NCI-H2227 treated with DMSO at 0.1 percent for 48 hours (cell line): ENCODE measurements around the gene TXNDC15.
"Not testable (repeated sequence)": the region's sequence is repeated elsewhere in the genome, so short reads cannot be mapped to it uniquely, and the experiment has no call there.

Experiments
- DNase-seq: peaks from one replicate; lab custom pipeline; 2025; lab: John Stamatoyannopoulos, UW

TXNDC15 gene

DNA sequence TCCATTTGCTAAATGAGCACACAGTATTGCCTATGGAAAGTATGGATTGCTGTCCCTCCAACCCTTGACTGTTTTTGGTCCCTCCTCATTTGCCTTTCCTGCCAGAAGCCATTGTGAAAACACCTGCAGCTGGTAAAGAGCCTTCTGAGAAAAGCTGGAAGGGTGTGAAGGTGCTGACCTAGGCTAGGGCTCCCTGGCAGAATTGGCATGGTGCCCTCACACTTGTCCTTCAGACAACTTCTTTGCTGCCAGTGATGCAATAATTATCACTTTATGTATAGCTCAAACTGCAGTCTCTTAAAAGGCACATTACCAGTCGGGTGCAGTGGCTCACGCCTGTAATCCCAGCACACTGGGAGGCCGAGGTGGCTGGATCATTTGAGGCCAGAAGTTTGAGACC lies 4.2 kb downstream of the TXNDC15 start:
- DNase-seq, result no peak

- DNase-seq, result no peak
These were observed 5.3 kb downstream of the TXNDC15 start for GRCh38 chr5:134879456-134879855.

DNA sequence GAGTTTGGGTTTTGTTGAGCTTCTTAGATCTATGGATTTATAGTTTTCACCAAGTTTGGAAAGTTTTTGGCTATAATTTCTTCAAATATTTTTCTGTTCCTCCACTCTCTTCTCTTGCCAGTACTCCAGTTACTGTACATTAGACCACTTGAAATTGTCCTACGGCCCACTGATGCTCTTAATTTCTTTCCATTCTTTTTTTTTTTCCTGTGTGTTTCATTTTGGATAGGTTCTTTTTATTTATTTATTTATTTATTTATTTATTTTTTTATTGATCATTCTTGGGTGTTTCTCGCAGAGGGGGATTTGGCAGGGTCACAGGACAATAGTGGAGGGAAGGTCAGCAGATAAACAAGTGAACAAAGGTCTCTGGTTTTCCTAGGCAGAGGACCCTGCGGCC lies 6.8 kb downstream of the TXNDC15 start:
- not testable (repeated sequence) for DNase-seq

GRCh38 chr5:134881711-134882110 lies 7.5 kb downstream of the TXNDC15 start:
- not testable (repeated sequence) for DNase-seq

- DNase-seq, result no peak
These were observed 13.5 kb downstream of the TXNDC15 start for GRCh38 chr5:134887593-134888159.

DNA sequence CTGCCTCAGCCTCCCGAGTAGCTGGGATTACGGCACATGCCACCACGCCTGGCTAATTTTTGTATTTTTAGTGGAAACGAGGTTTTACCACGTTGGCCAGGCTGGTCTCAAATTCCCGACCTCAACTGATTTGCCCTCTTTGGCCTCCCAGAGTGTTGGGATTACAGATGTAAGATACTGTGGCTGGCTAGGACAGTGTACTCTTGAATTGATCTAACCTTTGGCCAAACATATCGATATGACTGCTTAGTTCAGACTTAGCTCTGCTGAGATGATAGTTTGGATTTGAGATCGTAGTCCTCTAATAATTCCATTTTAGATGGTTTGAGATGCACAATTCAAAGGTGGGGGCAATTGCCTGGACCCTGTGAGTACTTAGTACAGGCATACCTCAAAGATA lies 15.2 kb downstream of the TXNDC15 start:
- no peak for DNase-seq

DNA sequence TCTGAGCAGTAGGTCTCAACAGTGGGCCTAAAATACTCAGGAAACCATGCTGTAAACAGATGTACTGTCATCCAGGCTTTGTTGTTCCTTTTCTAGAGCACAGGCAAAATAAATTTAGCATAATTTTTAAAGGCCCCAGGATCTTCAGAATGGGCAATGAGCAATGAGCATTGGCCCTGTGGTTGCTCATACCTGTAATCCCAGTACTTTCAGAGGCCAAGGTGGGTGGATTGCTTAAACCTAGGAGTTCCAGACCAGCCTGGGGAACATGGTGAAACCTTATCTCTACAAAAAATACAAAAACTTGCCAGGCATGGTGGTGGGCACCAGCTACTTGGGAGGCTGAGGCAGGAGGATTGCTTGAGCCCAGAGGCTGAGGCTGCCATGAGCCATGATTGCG lies 17.3 kb downstream of the TXNDC15 start:
- no peak for DNase-seq

GRCh38 chr5:134892282-134892681 lies 18.1 kb downstream of the TXNDC15 start:
- no peak for DNase-seq

DNA sequence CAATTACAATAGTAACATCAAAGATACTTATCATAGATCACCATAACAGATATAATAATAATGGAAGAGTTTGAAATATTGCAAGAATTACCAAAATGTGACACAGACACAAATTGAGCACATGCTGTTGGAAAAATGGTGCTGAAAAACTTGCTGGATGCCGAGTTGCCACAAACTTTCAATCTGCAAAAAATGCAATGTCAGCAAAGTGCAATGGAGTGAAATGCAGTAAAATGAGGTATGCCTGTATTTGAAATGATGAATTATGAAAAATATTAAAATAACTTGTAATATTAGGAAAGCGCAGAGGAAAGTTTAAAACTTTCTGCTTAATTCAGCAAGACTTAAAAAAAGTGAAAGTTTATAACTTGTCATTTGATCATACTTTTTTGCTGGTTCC lies 18.8 kb downstream of the TXNDC15 start:
- no peak for DNase-seq

- no peak for DNase-seq
These were observed 19.8 kb downstream of the TXNDC15 start for GRCh38 chr5:134893748-134894505.

GRCh38 chr5:134902071-134902801 lies 28.1 kb downstream of the TXNDC15 start:
- DNase-seq, result no peak

GRCh38 chr5:134904610-134905245 lies 30.6 kb downstream of the TXNDC15 start, which contains the start of gene PCBD2:
TSS of gene PCBD2 (plus strand) at chr5:134905131. CDS start at chr5:134905140, 9 bp downstream.
- peak; percentile 75 for DNase-seq

GRCh38 chr5:134905246-134905996 lies 31.2 kb downstream of the TXNDC15 start:
- peak; percentile 57 for DNase-seq

DNA sequence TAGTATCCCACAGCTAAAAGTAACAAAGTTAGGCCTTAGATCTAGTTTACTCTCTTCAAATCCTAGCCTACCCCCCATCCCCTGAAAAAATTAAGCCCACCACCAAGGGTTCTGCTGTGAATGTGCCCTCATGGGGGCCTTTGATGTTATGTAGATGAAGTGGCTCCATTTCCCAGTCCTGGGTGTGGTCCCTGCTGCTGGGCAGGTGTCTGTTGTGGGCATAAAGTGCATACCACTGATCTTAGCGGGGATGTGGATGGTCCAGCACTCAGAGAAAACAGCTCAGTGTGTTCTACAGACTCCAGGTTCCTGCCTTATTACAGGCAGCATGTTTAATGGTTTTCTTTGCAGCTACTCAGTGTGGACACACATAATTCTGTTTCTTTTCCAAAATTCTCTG lies 32.6 kb downstream of the TXNDC15 start:
- no peak for DNase-seq

- DNase-seq, result not testable (repeated sequence)
These were observed 36.6 kb downstream of the TXNDC15 start for GRCh38 chr5:134910752-134911151.

GRCh38 chr5:134911285-134912206 lies 37.4 kb downstream of the TXNDC15 start:
- DNase-seq, result no peak

DNA sequence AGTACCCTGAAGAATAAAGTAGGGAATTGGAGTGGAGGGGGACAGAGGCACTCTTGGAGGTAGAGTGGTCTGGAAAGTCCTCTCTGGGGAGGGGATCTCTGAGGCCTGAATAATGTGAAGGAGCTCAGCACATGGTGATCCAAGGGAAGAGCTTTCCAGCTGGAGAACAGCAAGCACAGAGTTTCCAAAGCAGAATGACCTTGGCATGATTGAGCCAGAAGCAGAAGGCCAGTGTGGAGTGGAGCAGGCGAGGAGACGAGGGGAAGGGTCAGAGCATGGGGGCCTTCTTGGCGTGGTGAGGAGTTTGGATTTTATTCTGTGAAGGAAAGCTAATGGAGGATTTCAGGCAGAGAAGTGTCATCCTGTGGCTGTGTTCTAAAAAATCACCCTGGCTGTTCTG lies 39.1 kb downstream of the TXNDC15 start:
- no peak for DNase-seq

DNA sequence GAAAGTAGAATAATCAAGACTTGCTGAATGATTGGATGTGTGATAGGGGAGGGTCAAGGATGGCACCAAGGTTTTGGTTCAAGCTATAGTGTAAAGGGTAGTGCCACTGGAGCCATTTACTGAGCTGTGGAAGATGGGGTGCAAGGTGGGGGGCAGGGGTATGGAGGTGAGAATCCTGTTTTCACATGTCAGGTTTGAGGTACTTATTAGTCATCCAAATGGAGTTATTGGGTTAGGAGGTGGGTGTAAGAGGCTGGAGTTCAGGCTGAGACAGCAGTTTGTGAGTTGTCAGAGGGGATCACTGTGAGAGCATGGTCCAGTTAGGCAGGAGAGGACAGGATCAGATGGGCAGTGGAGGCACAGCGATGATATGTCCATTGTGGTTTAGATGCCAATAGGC lies 39.6 kb downstream of the TXNDC15 start:
- no peak for DNase-seq

- DNase-seq, result no peak
These were observed 43.1 kb downstream of the TXNDC15 start for GRCh38 chr5:134917070-134917815.

DNA sequence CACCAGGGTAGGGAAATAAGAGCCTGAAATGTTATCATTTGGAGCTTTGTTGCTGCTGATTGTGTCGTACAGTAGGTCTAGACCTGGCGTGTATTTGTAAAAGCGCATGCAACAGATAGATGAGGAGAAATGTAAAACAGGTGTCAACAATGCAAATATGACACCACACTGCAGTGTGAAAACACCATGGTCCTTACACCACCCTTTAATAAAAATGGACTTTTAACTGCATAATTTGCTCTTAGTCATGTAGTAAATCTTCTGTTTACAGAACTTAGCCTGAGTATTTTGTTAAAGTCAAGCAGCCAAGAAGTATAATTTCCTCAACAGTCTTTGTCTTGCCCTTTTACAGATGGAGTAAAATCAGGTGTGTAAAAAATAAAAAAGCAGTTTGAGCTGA lies 44.7 kb downstream of the TXNDC15 start:
- no peak for DNase-seq
